Thoracic aorta (tissue), 2 donors: Measurements from ENCODE around the gene OTOF. TPM values are rescaled to one million over a fixed set of nuclear protein-coding genes. Genes with fewer than 3 reads are reported as not detected.

Experiments used
- ATAC-seq: fragments of 150-250 bp; one replicate; pipeline ENCODE4 v1.8.0; 2017; ENCODE audit warnings: low read depth; ENCODE audit not compliant: insufficient number of reproducible peaks, low FRiP score
- DNase-seq: peaks from one replicate; pipeline ENCODE4 v3.0.0-alpha.2; 2020; ENCODE audit warnings: low spot score
- H3K27ac ChIP-seq, 2 donors: fragments of 200-600 bp; sonication (generic); 1 replicate in 1 of 2; 2 replicates in 1 of 2; pipeline ENCODE4 v1.5.1; 2016; ENCODE audit warnings: mild to moderate bottlenecking in 2 of 2, moderate library complexity in 2 of 2
- H3K27me3 ChIP-seq: fragments of 200-600 bp; sonication (generic); replicated peaks from 2 replicates; pipeline ENCODE4 v1.6.0; 2016; ENCODE audit warnings: mild to moderate bottlenecking; ENCODE audit not compliant: insufficient read depth
- H3K36me3 ChIP-seq: fragments of 200-600 bp; sonication (generic); one replicate; pipeline ENCODE4 v1.5.1; 2016
- H3K4me1 ChIP-seq, 2 donors: fragments of 200-600 bp; sonication (generic); 1 replicate in 1 of 2; 2 replicates in 1 of 2; pipeline versions ENCODE4 v1.5.1 to v1.6.0; 2016; ENCODE audit warnings: low read depth in 2 of 2, mild to moderate bottlenecking in 1 of 2; ENCODE audit not compliant: control insufficient read depth in 1 of 2
- H3K4me3 ChIP-seq: fragments of 200-600 bp; sonication (generic); 2 replicates; pipeline ENCODE4 v1.5.1; 2016; ENCODE audit warnings: mild to moderate bottlenecking
- H3K9me3 ChIP-seq: fragments of 200-600 bp; sonication (generic); 2 replicates; pipeline ENCODE4 v1.5.1; 2016
- total RNA-seq, 2 donors: library from RNA; depleted of rRNA; stranded (reverse); fragments of >200 nt; gene quantifications; one replicate each; pipeline versions ENCODE4 v1.1.0 to v1.2.3, GENCODE V29; 2016
- TF ChIP-seq, protein P1 (sequence below): fragments of 200-600 bp; sonication (generic); IDR thresholded peaks from one replicate; pipeline ENCODE4 v1.5.1; 2019; ENCODE audit warnings: antibody characterized with exemption

OTOF gene
- total RNA-seq, 2 donors from 2014 or later = 0.28 TPM; not detected in 1

- Histone ChIP-seq H3K4me1 (no peaks in the 10 kb centered on the region), H3K4me3 (no peak overlapping the region), H3K27me3 (no peaks in the 10 kb centered on the region), H3K36me3 (no peaks in the 10 kb centered on the region), H3K9me3 (peaks cover 4% of the 10 kb centered on the region), H3K27ac (no peak overlapping the region)
- DNase-seq = no peak
- ATAC-seq = no peak
- TF ChIP-seq, protein P1, sequence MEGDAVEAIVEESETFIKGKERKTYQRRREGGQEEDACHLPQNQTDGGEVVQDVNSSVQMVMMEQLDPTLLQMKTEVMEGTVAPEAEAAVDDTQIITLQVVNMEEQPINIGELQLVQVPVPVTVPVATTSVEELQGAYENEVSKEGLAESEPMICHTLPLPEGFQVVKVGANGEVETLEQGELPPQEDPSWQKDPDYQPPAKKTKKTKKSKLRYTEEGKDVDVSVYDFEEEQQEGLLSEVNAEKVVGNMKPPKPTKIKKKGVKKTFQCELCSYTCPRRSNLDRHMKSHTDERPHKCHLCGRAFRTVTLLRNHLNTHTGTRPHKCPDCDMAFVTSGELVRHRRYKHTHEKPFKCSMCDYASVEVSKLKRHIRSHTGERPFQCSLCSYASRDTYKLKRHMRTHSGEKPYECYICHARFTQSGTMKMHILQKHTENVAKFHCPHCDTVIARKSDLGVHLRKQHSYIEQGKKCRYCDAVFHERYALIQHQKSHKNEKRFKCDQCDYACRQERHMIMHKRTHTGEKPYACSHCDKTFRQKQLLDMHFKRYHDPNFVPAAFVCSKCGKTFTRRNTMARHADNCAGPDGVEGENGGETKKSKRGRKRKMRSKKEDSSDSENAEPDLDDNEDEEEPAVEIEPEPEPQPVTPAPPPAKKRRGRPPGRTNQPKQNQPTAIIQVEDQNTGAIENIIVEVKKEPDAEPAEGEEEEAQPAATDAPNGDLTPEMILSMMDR = no peak
Measured at GRCh38 chr2:26465981-26466471, 11.9 kb downstream of the OTOF start.

DNA sequence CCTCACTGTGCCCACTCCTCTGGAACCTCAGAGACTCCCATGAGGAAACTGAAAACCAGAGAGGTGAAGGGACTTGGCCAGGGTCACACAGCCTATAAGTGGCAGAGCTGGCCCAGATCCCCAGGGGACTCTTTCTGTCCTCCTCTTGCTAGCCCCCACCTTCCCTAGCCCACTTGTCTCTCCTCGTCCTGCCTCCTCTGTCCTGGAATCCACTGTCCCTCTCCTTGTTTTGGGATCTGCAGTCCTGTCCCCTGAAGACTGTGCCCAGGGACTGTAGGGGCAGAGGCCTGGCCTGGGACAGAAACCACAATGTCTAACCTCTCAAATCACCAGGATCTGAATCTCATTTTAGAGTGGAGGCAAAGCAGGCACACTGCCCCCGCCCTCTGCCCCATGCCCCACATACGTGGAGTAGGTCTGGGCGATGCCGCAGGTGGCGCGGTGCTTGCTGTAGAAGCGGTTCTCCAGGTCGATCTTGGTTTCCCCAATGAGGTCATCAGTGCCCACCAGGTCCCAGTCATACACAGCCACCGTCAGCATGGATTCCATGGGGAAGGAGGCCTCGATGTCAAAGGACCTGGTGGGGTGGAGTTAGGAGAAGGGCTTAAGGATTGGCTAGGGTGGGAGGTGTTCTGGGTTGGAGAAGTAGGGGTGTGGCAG is 12.5 kb downstream of the OTOF start:
- no peaks in the 10 kb centered on the region for H3K27me3 ChIP-seq
- no peak for ATAC-seq
- no peak overlapping the region for H3K27ac ChIP-seq
- TF ChIP-seq, protein P1 = no peak
- H3K9me3 ChIP-seq = peaks cover 4% of the 10 kb centered on the region
- no peaks in the 10 kb centered on the region for H3K36me3 ChIP-seq
- no peak for DNase-seq
- H3K4me1 ChIP-seq = no peaks in the 10 kb centered on the region
- H3K4me3 ChIP-seq = no peak overlapping the region

DNA sequence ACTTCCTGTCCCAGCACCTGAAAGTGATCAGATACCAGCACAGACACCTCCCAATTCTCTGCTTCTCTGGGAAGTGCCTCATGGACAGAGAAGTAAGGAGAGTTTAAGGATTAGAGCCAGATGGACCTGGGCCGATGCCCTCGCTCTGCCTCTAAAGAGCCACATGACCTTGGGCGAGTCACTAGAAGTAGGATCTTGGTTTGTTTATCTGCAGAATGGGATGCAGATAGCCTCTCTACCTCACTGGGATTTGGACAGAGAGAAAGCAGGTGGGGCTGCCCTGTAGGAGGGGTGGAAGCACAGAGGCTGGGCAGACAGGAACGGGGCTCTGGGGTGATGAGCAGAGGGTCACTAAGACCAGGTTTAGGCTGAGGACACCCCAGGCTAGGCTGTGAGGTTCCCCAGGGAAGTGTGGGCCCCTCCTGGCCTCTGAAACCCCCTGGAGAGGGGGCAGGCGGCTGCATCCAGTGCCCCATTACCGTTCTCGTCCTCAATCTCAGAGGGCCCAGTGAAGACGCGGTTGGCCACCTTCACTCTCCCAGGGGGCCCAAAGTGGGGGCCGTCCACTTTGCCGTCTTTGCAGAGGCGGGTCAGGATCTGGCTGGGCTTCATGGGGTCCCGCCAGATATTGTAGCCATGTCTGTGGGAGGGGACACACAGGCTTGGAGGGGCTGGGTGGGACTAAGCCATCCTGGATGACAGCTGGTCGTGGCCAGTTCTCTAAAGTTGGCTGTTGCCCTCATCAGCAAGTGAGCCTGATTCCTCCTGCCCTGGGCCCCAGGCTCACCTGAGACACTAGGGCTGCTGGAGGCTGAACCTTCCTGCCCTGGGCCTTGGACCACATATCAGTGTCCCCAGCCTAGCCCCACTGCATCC is 13.3 kb downstream of the OTOF start:
- TF ChIP-seq, protein P1 = no peak
- DNase-seq (no peak), ATAC-seq (no peak)
- no peak overlapping the region for H3K4me3 ChIP-seq
- H3K27me3 ChIP-seq = no peaks in the 10 kb centered on the region
- H3K9me3 ChIP-seq = peaks cover 4% of the 10 kb centered on the region
- H3K4me1 ChIP-seq = no peaks in the 10 kb centered on the region
- H3K36me3 ChIP-seq = no peaks in the 10 kb centered on the region
- H3K27ac ChIP-seq = no peak overlapping the region

- H3K4me3 ChIP-seq = no peak overlapping the region
- H3K9me3 ChIP-seq = no peaks in the 10 kb centered on the region
- DNase-seq (no peak), ATAC-seq (no peak)
- H3K36me3 ChIP-seq = no peaks in the 10 kb centered on the region
- no peaks in the 10 kb centered on the region for H3K27me3 ChIP-seq
- H3K4me1 ChIP-seq = no peaks in the 10 kb centered on the region
- TF ChIP-seq, protein P1 = no peak
- no peak overlapping the region for H3K27ac ChIP-seq
Measured at GRCh38 chr2:26463244-26464192, 14.4 kb downstream of the OTOF start.
